H1 (cell line): ENCODE measurements around the gene ENKUR. TPM values are rescaled to one million over a fixed set of nuclear protein-coding genes. Genes with fewer than 3 reads are reported as not detected.

ENCODE experiments used
- CTCF ChIA-PET: fragments of 300-600 bp; sonication (Branson Sonifier 250); formaldehyde crosslinking; loops from one replicate; lab custom pipeline; 2021; ENCODE audit not compliant: partially characterized antibody; lab: Charles Lee
- POLR2A ChIA-PET: fragments of 300-600 bp; sonication (Branson Sonifier 250); formaldehyde crosslinking; loops from one replicate; lab custom pipeline; 2021; ENCODE audit warnings: inconsistent platforms; ENCODE audit not compliant: partially characterized antibody; lab: Charles Lee
- DNase-seq, 2 experiments: peaks; one replicate each; pipeline versions ENCODE4 v3.0.0 to v3.0.0-alpha.2; 2010 to 2022; ENCODE audit warnings: low spot score in 2 of 2, low read depth in 1 of 2, mixed read lengths in 1 of 2
- FAIRE-seq: peaks from 2 replicates; lab custom pipeline; 2011; peaks lifted over from hg19 to GRCh38; lab: Jason Lieb, UNC
- H2AFZ ChIP-seq: 2 replicates; pipeline ENCODE4 v1.8.1; 2012; ENCODE audit warnings: low read length, inconsistent platforms
- H2AK5ac ChIP-seq: 2 replicates; pipeline ENCODE4 v1.6.1; 2013; ENCODE audit warnings: low read depth, low read length
- H2BK120ac ChIP-seq: replicated peaks from 2 replicates; pipeline ENCODE3; 2013; ENCODE audit warnings: low read depth, low read length, inconsistent platforms
- H2BK12ac ChIP-seq: 2 replicates; pipeline ENCODE4 v1.6.1; 2013; ENCODE audit warnings: low read depth, low read length
- H2BK15ac ChIP-seq: 2 replicates; pipeline ENCODE4 v1.6.1; 2013; ENCODE audit warnings: low read length
- H2BK20ac ChIP-seq: 2 replicates; pipeline ENCODE4 v1.6.1; 2013; ENCODE audit warnings: low read length
- H2BK5ac ChIP-seq: 2 replicates; pipeline ENCODE4 v1.6.1; 2013; ENCODE audit warnings: low read depth, low read length
- H3K14ac ChIP-seq: 2 replicates; pipeline ENCODE4 v1.6.1; 2013; ENCODE audit warnings: inconsistent platforms; ENCODE audit not compliant: insufficient read length
- H3K18ac ChIP-seq: 2 replicates; pipeline ENCODE4 v1.6.1; 2013; ENCODE audit warnings: low read length; ENCODE audit errors: extremely low read depth
- H3K23ac ChIP-seq: 2 replicates; pipeline ENCODE4 v1.6.1; 2013; ENCODE audit warnings: inconsistent platforms; ENCODE audit not compliant: insufficient read length
- H3K23me2 ChIP-seq: 2 replicates; pipeline ENCODE4 v1.6.1; 2013; ENCODE audit warnings: low read depth, low read length
- H3K27ac ChIP-seq: 2 replicates; pipeline ENCODE4 v1.6.1; 2011; ENCODE audit warnings: low read depth, low read length, inconsistent platforms
- H3K27me3 ChIP-seq, 4 experiments: replicated peaks in 1 of 4; 1 replicate in 1 of 4; 2 replicates in 3 of 4; pipeline versions ENCODE4 v1.6.1 to v1.8.1; 2011 to 2013; ENCODE audit warnings: low read length in 3 of 4, mild to moderate bottlenecking in 3 of 4, inconsistent platforms in 2 of 4, mixed read lengths in 2 of 4, moderate library complexity in 1 of 4; ENCODE audit not compliant: control insufficient read depth in 3 of 4, insufficient read depth in 3 of 4; ENCODE audit errors: extremely low read depth in 1 of 4
- H3K36me3 ChIP-seq, 4 experiments: 2 replicates each; pipeline versions ENCODE4 v1.6.1 to v1.8.1; 2011 to 2013; ENCODE audit warnings: mild to moderate bottlenecking in 4 of 4, low read length in 3 of 4, moderate library complexity in 2 of 4, control low read depth in 1 of 4, inconsistent platforms in 1 of 4; ENCODE audit not compliant: insufficient read depth in 4 of 4, control insufficient read depth in 2 of 4
- H3K4ac ChIP-seq: replicated peaks from 2 replicates; pipeline ENCODE3; 2013; ENCODE audit warnings: low read length, low read depth, mixed read lengths, inconsistent platforms; ENCODE audit not compliant: insufficient read length
- H3K4me1 ChIP-seq, 4 experiments: replicated peaks in 1 of 4; 1 replicate in 1 of 4; 2 replicates in 3 of 4; pipeline versions ENCODE4 v1.6.1 to v1.8.1; 2011 to 2013; ENCODE audit warnings: low read length in 3 of 4, inconsistent platforms in 2 of 4, mixed read lengths in 1 of 4; ENCODE audit not compliant: insufficient read depth in 4 of 4, control insufficient read depth in 3 of 4
- H3K4me2 ChIP-seq, 2 experiments: 2 replicates each; pipeline versions ENCODE4 v1.6.1 to v1.8.1; 2011 to 2013; ENCODE audit warnings: low read depth in 2 of 2, low read length in 2 of 2, control low read depth in 1 of 2, inconsistent platforms in 1 of 2, mild to moderate bottlenecking in 1 of 2; ENCODE audit not compliant: insufficient read depth in 1 of 2
- H3K4me3 ChIP-seq, 4 experiments: fragments of 200-600, 300-600 bp in 1 of 4; sonication (generic), shearing (Covaris generic), sonication (Bioruptor Twin) in 1 of 4; 2 replicates each; pipeline versions ENCODE4 v1.5.1 to v1.8.1; 2011 to 2016; ENCODE audit warnings: low read length in 4 of 4, low read depth in 3 of 4, control low read depth in 2 of 4, inconsistent platforms in 2 of 4, mild to moderate bottlenecking in 2 of 4, mixed read lengths in 1 of 4, moderate library complexity in 1 of 4; ENCODE audit not compliant: insufficient read depth in 2 of 4; ENCODE audit errors: extremely low read depth in 1 of 4
- H3K56ac ChIP-seq: replicated peaks from 2 replicates; pipeline ENCODE3; 2013; ENCODE audit warnings: low read depth, mild to moderate bottlenecking, mixed read lengths, low read length, inconsistent platforms; ENCODE audit not compliant: insufficient read length
- H3K79me1 ChIP-seq: 2 replicates; pipeline ENCODE4 v1.6.1; 2013; ENCODE audit warnings: low read depth, low read length, control low read depth
- H3K79me2 ChIP-seq, 2 experiments: 2 replicates each; pipeline versions ENCODE4 v1.6.1 to v1.8.1; 2012 to 2013; ENCODE audit warnings: low read length in 2 of 2, mild to moderate bottlenecking in 2 of 2, inconsistent platforms in 1 of 2; ENCODE audit not compliant: insufficient read depth in 2 of 2, control insufficient read depth in 1 of 2
- H3K9ac ChIP-seq, 4 experiments: replicated peaks in 1 of 4; 1 replicate in 1 of 4; 2 replicates in 3 of 4; pipeline versions ENCODE4 v1.6.1 to v1.8.1; 2011 to 2013; ENCODE audit warnings: low read depth in 3 of 4, low read length in 3 of 4, control low read depth in 2 of 4, mild to moderate bottlenecking in 2 of 4, moderate library complexity in 2 of 4, inconsistent platforms in 1 of 4; ENCODE audit errors: extremely low read depth in 1 of 4
- H3K9me3 ChIP-seq, 2 experiments: 2 replicates each; pipeline versions ENCODE4 v1.6.1 to v1.8.1; 2012 to 2013; ENCODE audit warnings: mild to moderate bottlenecking in 2 of 2, moderate library complexity in 2 of 2, control low read depth in 1 of 2, inconsistent platforms in 1 of 2, low read depth in 1 of 2, low read length in 1 of 2, mixed read lengths in 1 of 2; ENCODE audit not compliant: insufficient read depth in 2 of 2
- H4K20me1 ChIP-seq, 2 experiments: replicated peaks in 1 of 2; 2 replicates each; pipeline versions ENCODE3 to v1.8.1; 2011 to 2013; ENCODE audit warnings: inconsistent platforms in 2 of 2, low read length in 2 of 2, mild to moderate bottlenecking in 1 of 2; ENCODE audit not compliant: insufficient read depth in 2 of 2, control insufficient read depth in 1 of 2
- H4K5ac ChIP-seq: 2 replicates; pipeline ENCODE4 v1.6.1; 2013; ENCODE audit warnings: low read length, low read depth, mixed read lengths, inconsistent platforms; ENCODE audit not compliant: insufficient read length
- H4K8ac ChIP-seq: 2 replicates; pipeline ENCODE4 v1.8.0; 2013; ENCODE audit warnings: mild to moderate bottlenecking, moderate library complexity, low read length, inconsistent platforms; ENCODE audit not compliant: insufficient read depth; ENCODE audit errors: extremely low read depth
- H4K91ac ChIP-seq: replicated peaks from 2 replicates; pipeline ENCODE3; 2013; ENCODE audit warnings: low read length, mixed read lengths, inconsistent platforms; ENCODE audit not compliant: insufficient read length
- E2F6 ChIP-seq: IDR thresholded peaks from 2 replicates; pipeline ENCODE4 v1.6.1; 2012; ENCODE audit warnings: inconsistent platforms
- EP300 ChIP-seq, 2 experiments: IDR thresholded peaks; 1 replicate in 1 of 2; 2 replicates in 1 of 2; pipeline ENCODE4 v1.6.1; 2011 to 2012; ENCODE audit warnings: low read depth in 2 of 2, low read length in 2 of 2, mild to moderate bottlenecking in 2 of 2, borderline replicate concordance in 1 of 2, inconsistent platforms in 1 of 2, moderate library complexity in 1 of 2
- JUN ChIP-seq: IDR thresholded peaks from 2 replicates; pipeline ENCODE4 v1.6.1; 2011; ENCODE audit warnings: low read depth, mild to moderate bottlenecking, improper control_type of control experiment, low read length
- NRF1 ChIP-seq: IDR thresholded peaks from 2 replicates; pipeline ENCODE4 v1.6.1; 2011; ENCODE audit warnings: mild to moderate bottlenecking, low read depth, low read length, improper control_type of control experiment
- PHF8 ChIP-seq: fragments of 200-600 bp; sonication (generic); conservative IDR thresholded peaks from 2 replicates; pipeline ENCODE4 v1.7.1; 2012; ENCODE audit warnings: low read depth, mild to moderate bottlenecking, inconsistent platforms, low read length, moderate library complexity
- POU5F1 ChIP-seq: IDR thresholded peaks from 2 replicates; pipeline ENCODE4 v1.6.1; 2011; ENCODE audit warnings: low read depth, mild to moderate bottlenecking, low read length, moderate library complexity
- RBBP5 ChIP-seq: IDR thresholded peaks from 2 replicates; pipeline ENCODE4 v1.7.1; 2012; ENCODE audit warnings: low read depth, mild to moderate bottlenecking, inconsistent platforms, low read length, moderate library complexity, borderline replicate concordance
- SIX5 ChIP-seq: IDR thresholded peaks from 2 replicates; pipeline ENCODE4 v1.6.1; 2011; ENCODE audit warnings: mild to moderate bottlenecking, low read depth, low read length
- TAF7 ChIP-seq: optimal IDR thresholded peaks from 2 replicates; pipeline ENCODE3; 2011; ENCODE audit warnings: low read depth, mild to moderate bottlenecking, inconsistent platforms, low read length, moderate library complexity, borderline replicate concordance
- WGBS, 2 experiments: shearing (Covaris generic) in 1 of 2; methylation state at CpG; one replicate each; pipeline versions ENCODE4 v1.1.6 to v1.1.7; 2013 to 2015; ENCODE audit warnings: low lambda C conversion rate in 2 of 2, mixed read lengths in 2 of 2, inconsistent platforms in 1 of 2, low coverage in 1 of 2, missing lambda C conversion rate in 1 of 2; ENCODE audit not compliant: insufficient replicate concordance in 2 of 2, insufficient coverage in 1 of 2, insufficient read length in 1 of 2; ENCODE audit errors: extremely low coverage in 1 of 2, missing lambda C conversion rate in 1 of 2; 5-methylcytosine and 5-hydroxymethylcytosine counted together
- polyA plus RNA-seq, 7 experiments: library from polyadenylated mRNA; depleted of rRNA in 3 of 7; stranded (reverse) in 5 of 7; unstranded in 2 of 7; fragments of >200 nt in 5 of 7; fragments of 200-250 nt in 2 of 7; gene quantifications; 1 replicate in 5 of 7; 2 replicates in 1 of 7; 4 replicates in 1 of 7; pipeline versions ENCODE4 v1.2.1 to v1.2.3, GENCODE V29; 2011 to 2013; ENCODE audit warnings: missing spikeins in 2 of 7, mixed read lengths in 2 of 7
- total RNA-seq: library from RNA; stranded (reverse); fragmentation: NEBNext Ultra II Directional; extraction: Animal tissue kit (Norgen Biotek cat#: 25700); gene quantifications from 2 replicates; pipeline ENCODE4 v1.2.1, GENCODE V29; 2021

Gene ENKUR
- total and polyA plus RNA-seq, 2 of the 8 experiments (the other 6 are each of a cell fraction or from before 2014, with no cell fraction given): not detected

GRCh38 chr10:24951201-24952142 is 64.5 kb downstream of the ENKUR start:
- H3K4ac ChIP-seq: no peak overlapping the region
- peak overlapping the region; percentile 85 to 98 for H3K4me2 ChIP-seq
- H3K4me1 ChIP-seq: peaks cover 9 to 24% (median 17%) of the 10 kb centered on the region in 4 experiments; a peak in 6 of 7 replicates
- H2AK5ac ChIP-seq: peak overlapping the region; percentile 33; the same call in 1 of the 2 replicates
- peak overlapping the region; percentile 95 for H2BK5ac ChIP-seq
- no peaks in the 10 kb centered on the region for H3K27me3 ChIP-seq
- peaks cover 4% of the 10 kb centered on the region; the same call in 1 of the 2 replicates for H3K23me2 ChIP-seq
- peak overlapping the region; percentile 95 for H3K27ac ChIP-seq
- H3K9me3 ChIP-seq: no peaks in the 10 kb centered on the region
- peak overlapping the region; percentile 69 for H2BK20ac ChIP-seq
- no peaks in the 10 kb centered on the region; the same call in 1 of the 2 replicates for H3K79me1 ChIP-seq
- H3K18ac ChIP-seq: peak overlapping the region; percentile 89
- peak overlapping the region; percentile 68 for H4K91ac ChIP-seq
- H4K20me1 ChIP-seq: no peaks in the 10 kb centered on the region
- 6% methylated on average over 10 of the region's 10 CpGs; no CpG with 5 or more reads in 1 of the 2 experiments for WGBS, 2 experiments
- no peaks in the 10 kb centered on the region for H3K36me3 ChIP-seq
- H3K9ac ChIP-seq: peak overlapping the region in 3 of 4 experiments; percentile 85 to 93 (median 88); a peak in 6 of 7 replicates
- H3K79me2 ChIP-seq: no peaks in the 10 kb centered on the region
- peak overlapping the region; percentile 75 for H4K5ac ChIP-seq
- H3K14ac ChIP-seq: peak overlapping the region; percentile 46
- DNase-seq: peak; percentile 56 to 75
- H3K4me3 ChIP-seq: peak overlapping the region; percentile 44 to 73 (median 64)
- 0 out of 2 replicates have a peak overlapping the region, but pooled peaks have one; percentile 25 for H2AFZ ChIP-seq
- peak overlapping the region; percentile 86 for H2BK12ac ChIP-seq
- CTCF ChIA-PET: interaction anchor here (0.9 to 1.7 kb wide), 7 partner anchors 10 to 333 kb away, joined by 3 to 8 read pairs (median 3); no protein-coding TSS in a partner anchor
- H2BK120ac ChIP-seq: peak overlapping the region; percentile 50
- H3K23ac ChIP-seq: no peak overlapping the region
- no peak overlapping the region; the same call in 1 of the 2 replicates for H2BK15ac ChIP-seq
- H3K56ac ChIP-seq: peak overlapping the region; percentile 74
- POLR2A ChIA-PET: interaction anchor here (0.5 to 3.6 kb wide), 33 partner anchors 9 to 971 kb away, joined by 3 to 21 read pairs (median 4); partner anchors contain the start of genes ARHGAP21, ENKUR and THNSL1
- FAIRE-seq: peak; percentile 88
- H4K8ac ChIP-seq: peak overlapping the region; percentile 98; the same call in 1 of the 2 replicates
- TF ChIP-seq EP300 (IDR thresholded peaks at IDR 0.05; ENCODE audit: borderline replicate concordance in 1 of 2, low read depth in 2 of 2, low read length in 2 of 2) (no peak), NRF1 (no peak), RBBP5 (no peak), POU5F1 (no peak), SIX5 (no peak), JUN (no peak), E2F6 (no peak), TAF7 (peak; percentile 81), PHF8 (no peak)
